Right ventricle myocardium inferior (tissue), 1 donor: ENCODE measurements around the gene PRDM2. TPM values are rescaled to one million over a fixed set of nuclear protein-coding genes. Genes with fewer than 3 reads are reported as not detected.

Source experiments
- ATAC-seq: fragments of 200-7000 bp; cut with Tn5 transposase; one replicate; pipeline ENCODE4 v1.9.1; 2020; ENCODE audit warnings: mild to moderate bottlenecking, moderate library complexity
- DNase-seq: peaks from one replicate; pipeline ENCODE4 v3.0.0; 2021; ENCODE audit errors: missing footprints
- intact Hi-C: fragments of 100-400 bp; cut with DNase I; formaldehyde crosslinking; loops from one replicate; pipeline ENCODE4 v1.11.0; 2022
- total RNA-seq: library from RNA; stranded (reverse); fragmentation: NEBNext Ultra II Directional; extraction: Animal tissue kit (Norgen Biotek cat#: 25700); gene quantifications from one replicate; pipeline ENCODE4 v1.2.1, GENCODE V29; 2021
- donor health status: DM: no; HTN: yes; CAD: no; lungs with severe emphysema.

PRDM2 gene
- total RNA-seq, 1 donor from 2014 or later, result 33.7 TPM

GRCh38 chr1:13855554-13855953, 155.6 kb downstream of the PRDM2 start:
- ATAC-seq (no peak), DNase-seq (no peak)
- intact Hi-C loops, result no loop called here

- intact Hi-C loops, result no loop called here
- DNase-seq (no peak), ATAC-seq (no peak)
Measured at GRCh38 chr1:13860031-13860430, 160.0 kb downstream of the PRDM2 start.

GRCh38 chr1:13864760-13865159, 164.8 kb downstream of the PRDM2 start:
- DNase-seq, result no peak
- ATAC-seq, result no peak
- intact Hi-C loops, result no loop called here

- no peak for DNase-seq
- no peak for ATAC-seq
- intact Hi-C loops, result no loop called here
Measured at GRCh38 chr1:13865851-13866250, 165.9 kb downstream of the PRDM2 start.

GRCh38 chr1:13867603-13868002, 167.6 kb downstream of the PRDM2 start:
- DNase-seq (no peak), ATAC-seq (no peak)
- intact Hi-C loops, result no loop called here

GRCh38 chr1:13869172-13869797, 169.3 kb downstream of the PRDM2 start:
- DNase-seq, result no peak
- intact Hi-C loops, result no loop called here

GRCh38 chr1:13871413-13871812, 171.4 kb downstream of the PRDM2 start:
- no peak for ATAC-seq
- intact Hi-C loops, result no loop called here
- DNase-seq, result no peak

More at GRCh38 chr1:13869172-13869797, 169.3 kb downstream of the PRDM2 start:
- no peak for ATAC-seq

GRCh38 chr1:13871886-13872285, 171.9 kb downstream of the PRDM2 start:
- intact Hi-C loops, result no loop called here
- DNase-seq, result no peak
- ATAC-seq, result no peak

- no peak for DNase-seq
- intact Hi-C loops, result no loop called here
- no peak for ATAC-seq
Measured at GRCh38 chr1:13873032-13873431, 173.0 kb downstream of the PRDM2 start.

Other genes with a start within 250 kb of the PRDM2 start
- 0.38 TPM for gene LRRC38, start 186.2 kb upstream of the PRDM2 start, total RNA-seq
- gene PDPN, start 116.4 kb upstream of the PRDM2 start, total RNA-seq, result 24.1 TPM